GM19238 (cell line): ENCODE measurements around the gene SLC2A4RG.

Source experiments
- DNase-seq: peaks from one replicate; pipeline ENCODE4 v3.0.0; 2011; ENCODE audit warnings: low spot score; ENCODE audit not compliant: insufficient read length

SLC2A4RG gene

GRCh38 chr20:63752411-63753101 lies 13.0 kb downstream of the SLC2A4RG start:
- DNase-seq, result no peak

GRCh38 chr20:63753381-63753780 lies 13.8 kb downstream of the SLC2A4RG start:
- DNase-seq, result no peak

GRCh38 chr20:63754008-63754407 lies 14.4 kb downstream of the SLC2A4RG start:
- no peak for DNase-seq

GRCh38 chr20:63755933-63756647 lies 16.5 kb downstream of the SLC2A4RG start:
- DNase-seq, result no peak

- DNase-seq, result no peak
Observed at GRCh38 chr20:63756648-63756991, 17.0 kb downstream of the SLC2A4RG start.

- DNase-seq, result no peak
Observed at GRCh38 chr20:63758152-63758551, 18.6 kb downstream of the SLC2A4RG start.

GRCh38 chr20:63759377-63759901 lies 19.9 kb downstream of the SLC2A4RG start:
- DNase-seq, result no peak

- DNase-seq, result no peak
Observed at GRCh38 chr20:63765082-63765873, 25.7 kb downstream of the SLC2A4RG start.

- no peak for DNase-seq
Observed at GRCh38 chr20:63765902-63766301, 26.3 kb downstream of the SLC2A4RG start.

- no peak for DNase-seq
Observed at GRCh38 chr20:63766695-63767426, 27.3 kb downstream of the SLC2A4RG start.

- no peak for DNase-seq
Observed at GRCh38 chr20:63767456-63767855, 27.9 kb downstream of the SLC2A4RG start.

- no peak for DNase-seq
Observed at GRCh38 chr20:63767886-63768285, 28.3 kb downstream of the SLC2A4RG start.

- DNase-seq, result no peak
Observed at GRCh38 chr20:63768591-63769515, 29.3 kb downstream of the SLC2A4RG start.

- DNase-seq, result no peak
Observed at GRCh38 chr20:63769891-63770474, 30.4 kb downstream of the SLC2A4RG start.

- DNase-seq, result no peak
Observed at GRCh38 chr20:63771046-63771707, 31.6 kb downstream of the SLC2A4RG start.

- no peak for DNase-seq
Observed at GRCh38 chr20:63772781-63773518, 33.4 kb downstream of the SLC2A4RG start.

GRCh38 chr20:63773571-63774241 lies 34.1 kb downstream of the SLC2A4RG start:
- DNase-seq, result no peak

GRCh38 chr20:63774306-63774705 lies 34.7 kb downstream of the SLC2A4RG start:
- DNase-seq, result no peak
